ENCODE data around the gene TIMP2. TPM values are rescaled to one million over a fixed set of nuclear protein-coding genes. Genes with fewer than 3 reads are reported as not detected.
A peak's percentile ranks its signal among the peaks of the same experiment; 100 is the strongest.

Gene TIMP2
- polyA plus RNA-seq, 2 of the 4 experiments (the other 2 are of a cell fraction), result 68.1 to 166 TPM

DNA sequence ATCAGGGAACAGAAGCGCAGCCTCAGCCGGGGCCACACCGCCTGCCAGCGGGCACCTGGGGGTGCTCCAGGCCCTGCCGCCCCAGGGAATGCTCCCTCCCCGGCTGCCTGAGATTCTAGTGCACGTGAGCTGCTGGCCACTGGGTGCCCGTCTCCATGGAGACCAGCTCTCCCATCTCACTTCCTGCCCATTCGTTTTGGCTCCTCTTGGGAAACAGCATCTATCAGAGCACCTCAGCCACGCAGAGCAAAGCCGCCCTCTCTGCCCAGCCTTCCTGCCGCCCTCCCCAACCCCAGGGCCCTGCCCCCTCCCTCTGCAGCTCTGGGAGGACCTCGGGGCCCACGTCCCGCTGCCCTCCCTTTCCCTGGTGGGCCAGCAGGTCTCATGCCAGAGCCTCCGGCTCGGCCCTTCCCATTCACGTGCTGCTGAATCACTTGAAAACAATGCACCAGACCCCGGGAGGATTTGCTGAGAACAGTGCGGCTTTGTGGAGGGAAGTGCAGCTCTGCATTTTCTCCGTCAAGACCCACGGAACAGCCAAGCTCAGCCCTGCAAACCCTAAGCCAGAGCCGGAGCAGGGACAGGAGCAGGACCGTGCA is 41.6 kb downstream of the TIMP2 start (continued):
- TF ChIP-seq, protein P1, sequence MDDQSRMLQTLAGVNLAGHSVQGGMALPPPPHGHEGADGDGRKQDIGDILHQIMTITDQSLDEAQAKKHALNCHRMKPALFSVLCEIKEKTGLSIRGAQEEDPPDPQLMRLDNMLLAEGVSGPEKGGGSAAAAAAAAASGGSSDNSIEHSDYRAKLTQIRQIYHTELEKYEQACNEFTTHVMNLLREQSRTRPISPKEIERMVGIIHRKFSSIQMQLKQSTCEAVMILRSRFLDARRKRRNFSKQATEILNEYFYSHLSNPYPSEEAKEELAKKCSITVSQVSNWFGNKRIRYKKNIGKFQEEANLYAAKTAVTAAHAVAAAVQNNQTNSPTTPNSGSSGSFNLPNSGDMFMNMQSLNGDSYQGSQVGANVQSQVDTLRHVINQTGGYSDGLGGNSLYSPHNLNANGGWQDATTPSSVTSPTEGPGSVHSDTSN (IDR thresholded peaks at IDR 0.05), result no peak
- TF ChIP-seq MAZ (IDR thresholded peaks at IDR 0.05; ENCODE audit: borderline replicate concordance, low read depth, low read length) (no peak), ELK1 (IDR thresholded peaks at IDR 0.05; ENCODE audit: low read depth, low read length) (no peak), FOXS1 (CRISPR knock-in tag; IDR thresholded peaks at IDR 0.05) (no peak), MYC (IDR thresholded peaks at IDR 0.05; ENCODE audit: borderline replicate concordance, low read length) (no peak; the same call in 1 of the 2 replicates), ZFP36 (IDR thresholded peaks at IDR 0.05; ENCODE audit: borderline replicate concordance, partially characterized antibody) (no peak), KDM1A (IDR thresholded peaks at IDR 0.05; ENCODE audit: low read depth) (no peak), HES2 (IDR thresholded peaks at IDR 0.05) (no peak), RNF2 (IDR thresholded peaks at IDR 0.05; ENCODE audit: borderline replicate concordance, low read depth) (no peak), HOXA7 (CRISPR knock-in tag; IDR thresholded peaks at IDR 0.05) (no peak), CEBPB (IDR thresholded peaks at IDR 0.05) (no peak), KDM5A (IDR thresholded peaks at IDR 0.05) (no peak), NR3C1 (IDR thresholded peaks at IDR 0.05) (no peak), CHD2 (IDR thresholded peaks at IDR 0.05; ENCODE audit: low read length, partially characterized antibody) (no peak), HEYL (CRISPR knock-in tag; IDR thresholded peaks at IDR 0.05) (no peak), ZSCAN20 (CRISPR knock-in tag; IDR thresholded peaks at IDR 0.05) (no peak; the same call in 1 of the 2 replicates), CBX2 (IDR thresholded peaks at IDR 0.05; ENCODE audit: borderline replicate concordance, low read depth) (no peak), CTCF (IDR thresholded peaks at IDR 0.05) (0 out of 3 replicates have a peak, but pooled peaks have one; percentile 5), FOSL2 (IDR thresholded peaks at IDR 0.05) (peak; percentile 34; the same call in 1 of the 2 replicates), FOSL2 (CRISPR knock-in tag; IDR thresholded peaks at IDR 0.05) (peak; percentile 86)
- TF ChIP-seq, protein P2, sequence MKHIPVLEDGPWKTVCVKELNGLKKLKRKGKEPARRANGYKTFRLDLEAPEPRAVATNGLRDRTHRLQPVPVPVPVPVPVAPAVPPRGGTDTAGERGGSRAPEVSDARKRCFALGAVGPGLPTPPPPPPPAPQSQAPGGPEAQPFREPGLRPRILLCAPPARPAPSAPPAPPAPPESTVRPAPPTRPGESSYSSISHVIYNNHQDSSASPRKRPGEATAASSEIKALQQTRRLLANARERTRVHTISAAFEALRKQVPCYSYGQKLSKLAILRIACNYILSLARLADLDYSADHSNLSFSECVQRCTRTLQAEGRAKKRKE (CRISPR knock-in tag; IDR thresholded peaks at IDR 0.05; ENCODE audit: low read depth), result no peak
- TF ChIP-seq, protein P3, sequence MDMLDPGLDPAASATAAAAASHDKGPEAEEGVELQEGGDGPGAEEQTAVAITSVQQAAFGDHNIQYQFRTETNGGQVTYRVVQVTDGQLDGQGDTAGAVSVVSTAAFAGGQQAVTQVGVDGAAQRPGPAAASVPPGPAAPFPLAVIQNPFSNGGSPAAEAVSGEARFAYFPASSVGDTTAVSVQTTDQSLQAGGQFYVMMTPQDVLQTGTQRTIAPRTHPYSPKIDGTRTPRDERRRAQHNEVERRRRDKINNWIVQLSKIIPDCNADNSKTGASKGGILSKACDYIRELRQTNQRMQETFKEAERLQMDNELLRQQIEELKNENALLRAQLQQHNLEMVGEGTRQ (IDR thresholded peaks at IDR 0.05), result peak; percentile 37
